C4-2B (cell line): ENCODE results near the gene SLC25A25.

Experiments used
- H3K27ac ChIP-seq: fragments of 450-650 bp; 2 replicates; pipeline ENCODE4 v1.5.1; 2017
- ZFX ChIP-seq: fragments of 450-650 bp; IDR thresholded peaks from 2 replicates; pipeline ENCODE4 v1.6.1; 2017
- TF ChIP-seq, protein P1 (sequence below): fragments of 450-650 bp; conservative IDR thresholded peaks from 2 replicates; pipeline ENCODE4 v1.5.1; 2017; ENCODE audit warnings: mild to moderate bottlenecking

The SLC25A25 gene

DNA sequence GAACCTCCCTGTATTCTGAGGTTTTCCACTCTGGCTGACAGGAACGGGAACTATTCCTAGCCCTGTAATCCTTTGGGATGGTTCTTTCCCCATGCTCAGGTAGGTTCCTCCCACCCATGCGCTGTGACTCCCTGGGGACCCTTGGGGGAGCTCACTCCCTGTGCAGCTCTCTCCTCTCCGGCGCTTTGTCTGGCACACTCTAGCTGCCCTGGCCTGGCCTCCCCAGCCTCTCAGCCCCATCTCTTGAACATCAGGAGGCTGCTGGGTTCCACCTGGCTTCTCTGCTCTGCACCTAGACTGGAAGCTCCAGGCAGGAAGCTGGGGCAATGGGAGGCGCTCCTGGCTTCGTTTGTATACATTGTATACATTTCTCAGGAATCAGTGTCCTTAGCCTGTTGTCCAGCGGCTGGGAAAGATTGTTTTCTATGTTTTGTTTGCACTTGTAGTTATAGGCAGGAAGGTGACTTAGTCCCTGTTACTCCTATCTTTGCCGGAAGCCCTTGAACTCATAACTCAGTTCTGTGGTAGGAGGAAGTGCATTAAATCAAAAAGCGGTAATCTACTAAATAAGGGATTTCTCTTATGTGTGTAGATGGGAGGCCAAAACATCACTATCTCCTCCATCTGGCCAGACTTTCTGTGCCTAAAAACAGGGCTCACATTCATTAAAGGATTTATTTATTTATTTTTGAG lies 20.4 kb downstream of the SLC25A25 start:
- no peak overlapping the region for H3K27ac ChIP-seq
- no peak for TF ChIP-seq ZFX
- TF ChIP-seq, protein P1, sequence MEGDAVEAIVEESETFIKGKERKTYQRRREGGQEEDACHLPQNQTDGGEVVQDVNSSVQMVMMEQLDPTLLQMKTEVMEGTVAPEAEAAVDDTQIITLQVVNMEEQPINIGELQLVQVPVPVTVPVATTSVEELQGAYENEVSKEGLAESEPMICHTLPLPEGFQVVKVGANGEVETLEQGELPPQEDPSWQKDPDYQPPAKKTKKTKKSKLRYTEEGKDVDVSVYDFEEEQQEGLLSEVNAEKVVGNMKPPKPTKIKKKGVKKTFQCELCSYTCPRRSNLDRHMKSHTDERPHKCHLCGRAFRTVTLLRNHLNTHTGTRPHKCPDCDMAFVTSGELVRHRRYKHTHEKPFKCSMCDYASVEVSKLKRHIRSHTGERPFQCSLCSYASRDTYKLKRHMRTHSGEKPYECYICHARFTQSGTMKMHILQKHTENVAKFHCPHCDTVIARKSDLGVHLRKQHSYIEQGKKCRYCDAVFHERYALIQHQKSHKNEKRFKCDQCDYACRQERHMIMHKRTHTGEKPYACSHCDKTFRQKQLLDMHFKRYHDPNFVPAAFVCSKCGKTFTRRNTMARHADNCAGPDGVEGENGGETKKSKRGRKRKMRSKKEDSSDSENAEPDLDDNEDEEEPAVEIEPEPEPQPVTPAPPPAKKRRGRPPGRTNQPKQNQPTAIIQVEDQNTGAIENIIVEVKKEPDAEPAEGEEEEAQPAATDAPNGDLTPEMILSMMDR: no peak

DNA sequence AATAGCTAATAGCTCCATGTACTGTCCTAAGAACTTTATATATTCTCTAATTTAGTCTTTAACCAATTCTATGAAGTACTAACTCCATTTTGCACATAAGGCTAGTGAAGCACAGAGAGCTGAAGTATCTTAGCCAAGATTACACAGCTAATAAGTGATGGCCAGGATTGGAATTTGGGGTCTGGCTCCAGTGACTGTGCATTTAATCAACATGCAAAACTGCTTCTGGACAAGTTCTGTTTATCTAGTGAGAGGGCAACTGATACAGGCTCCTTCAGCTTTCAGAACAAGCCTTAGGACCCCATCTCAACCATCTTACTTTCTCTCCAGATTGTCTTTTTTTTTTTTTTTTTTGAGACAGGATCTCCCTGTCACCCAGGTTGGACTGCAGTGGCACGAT lies 21.3 kb downstream of the SLC25A25 start:
- TF ChIP-seq ZFX: no peak
- TF ChIP-seq, protein P1: no peak
- H3K27ac ChIP-seq: no peak overlapping the region

DNA sequence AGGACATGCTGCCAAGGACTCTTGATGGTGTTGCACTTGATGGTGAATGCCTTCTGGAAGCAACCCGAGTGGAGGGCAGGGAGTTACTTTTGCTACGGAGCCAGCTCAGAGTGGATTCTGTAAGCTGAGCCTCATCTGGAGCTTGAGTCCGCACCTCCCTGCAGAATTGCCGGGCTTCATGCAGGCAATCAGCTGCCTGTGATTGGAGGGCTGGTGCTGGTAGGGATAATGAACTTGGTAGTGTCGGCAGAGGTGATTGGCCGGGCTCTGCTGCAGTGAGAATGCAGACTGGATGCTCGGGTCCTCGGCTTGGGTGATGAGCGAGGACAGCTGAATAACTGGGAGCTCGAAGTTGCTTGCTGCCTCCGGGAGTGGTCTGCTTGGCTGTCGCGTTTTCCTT lies 23.1 kb downstream of the SLC25A25 start:
- TF ChIP-seq, protein P1: no peak
- no peak for TF ChIP-seq ZFX
- no peak overlapping the region for H3K27ac ChIP-seq

DNA sequence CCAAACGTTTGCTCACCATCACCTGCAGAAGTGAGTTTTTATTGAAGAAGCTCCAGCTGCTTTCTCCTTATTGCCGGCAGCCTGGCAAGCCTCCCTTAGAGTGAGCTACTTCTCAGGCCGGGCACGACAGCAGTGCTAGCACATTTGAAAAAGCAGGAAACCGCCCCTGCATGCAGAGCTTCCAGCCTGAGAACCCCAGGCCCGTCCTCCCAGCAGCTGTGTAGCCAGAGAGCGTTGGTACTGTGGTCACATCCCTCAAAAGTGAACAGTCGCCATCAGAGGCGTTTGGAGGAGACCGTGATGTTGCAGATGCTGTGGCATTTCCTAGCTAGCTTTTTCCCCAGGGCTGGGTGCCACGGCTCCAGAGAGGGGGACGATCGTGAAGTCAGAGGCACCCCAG lies 23.5 kb downstream of the SLC25A25 start:
- TF ChIP-seq ZFX: no peak
- TF ChIP-seq, protein P1: no peak
- H3K27ac ChIP-seq: no peak overlapping the region

DNA sequence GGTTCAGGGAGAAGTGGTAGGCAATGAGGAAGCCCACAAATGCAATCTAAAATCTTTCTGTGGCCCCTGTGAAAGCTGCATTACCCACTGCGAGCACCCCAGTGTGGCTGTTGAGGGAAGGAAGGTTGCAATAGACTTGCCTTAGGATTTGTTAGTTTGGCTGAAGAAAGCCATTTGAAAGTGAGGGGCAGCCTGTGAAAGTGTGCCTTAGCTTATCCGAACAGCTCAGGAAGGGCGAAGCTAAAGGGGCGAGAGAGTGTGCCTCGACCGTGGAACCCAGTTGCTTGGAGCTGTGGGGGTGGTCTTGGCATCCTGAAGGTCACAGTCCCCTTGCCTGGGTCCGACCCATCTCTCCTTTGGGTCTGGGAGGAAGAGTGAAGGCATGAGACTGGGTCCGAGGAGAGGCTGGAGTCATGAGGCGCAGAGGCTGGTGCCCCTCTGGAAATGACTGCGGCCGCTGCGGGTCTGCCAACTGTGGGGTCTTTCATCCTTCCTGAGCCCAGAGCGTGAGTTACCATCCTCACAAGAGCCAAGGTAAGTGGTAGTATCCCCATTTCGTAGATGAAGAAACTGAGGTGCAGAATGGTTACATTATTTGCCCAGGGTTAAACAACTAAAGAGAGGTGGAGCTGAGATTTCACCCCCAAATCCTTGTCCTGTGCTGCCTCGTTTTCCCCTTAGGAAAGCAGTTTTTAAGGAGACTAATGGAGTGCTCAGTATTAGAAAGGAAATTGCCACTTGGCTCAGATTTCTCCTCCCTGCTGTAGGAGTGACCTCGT lies 24.4 kb downstream of the SLC25A25 start:
- TF ChIP-seq, protein P1: no peak
- no peak for TF ChIP-seq ZFX
- no peak overlapping the region for H3K27ac ChIP-seq

DNA sequence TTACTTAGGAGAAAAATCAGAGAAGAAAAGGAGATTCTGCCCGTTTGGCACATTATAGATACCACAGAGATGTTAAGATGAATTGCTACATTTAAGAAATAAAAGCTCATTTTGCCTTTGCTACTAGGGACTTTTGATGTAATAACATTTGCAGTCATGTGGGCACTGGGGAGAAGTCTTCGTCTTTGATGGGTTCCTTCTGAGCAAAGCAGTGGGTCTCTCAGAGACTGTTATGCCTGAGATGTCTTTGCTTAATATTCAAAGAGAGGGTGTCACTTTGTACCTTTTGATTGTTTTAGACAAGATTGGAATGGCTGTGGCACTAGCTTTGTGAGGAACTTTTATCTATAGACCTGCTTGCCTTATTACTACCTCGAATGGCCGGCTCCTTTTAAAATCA lies 25.0 kb downstream of the SLC25A25 start:
- no peak for TF ChIP-seq ZFX
- TF ChIP-seq, protein P1: no peak
- peak overlapping the region; percentile 50 for H3K27ac ChIP-seq
